ENCODE measurements around the gene NRN1L.

Gene NRN1L

GRCh38 chr16:67878232-67878631 lies 6.5 kb upstream of the NRN1L start:
- no peak overlapping the region for H3K4me3 ChIP-seq (ENCODE audit: low read depth, low read length)
- DNase-seq (ENCODE audit: low read depth), result no peak
- no peak for TF ChIP-seq CTCF (conservative IDR thresholded peaks at IDR 0.05; ENCODE audit: low read depth, low read length)

- no peak for TF ChIP-seq CTCF (conservative IDR thresholded peaks at IDR 0.05; ENCODE audit: low read depth, low read length)
- DNase-seq (ENCODE audit: low read depth), result no peak
- no peak overlapping the region for H3K4me3 ChIP-seq (ENCODE audit: low read depth, low read length)
Observed at GRCh38 chr16:67878846-67879245, 5.8 kb upstream of the NRN1L start.

- no peak overlapping the region for H3K4me3 ChIP-seq (ENCODE audit: low read depth, low read length)
- no peak for DNase-seq (ENCODE audit: low read depth)
- no peak for TF ChIP-seq CTCF (conservative IDR thresholded peaks at IDR 0.05; ENCODE audit: low read depth, low read length)
Observed at GRCh38 chr16:67879462-67879861, 5.2 kb upstream of the NRN1L start.

- DNase-seq (ENCODE audit: low read depth), result no peak
- H3K4me3 ChIP-seq (ENCODE audit: low read depth, low read length), result no peak overlapping the region
- no peak for TF ChIP-seq CTCF (conservative IDR thresholded peaks at IDR 0.05; ENCODE audit: low read depth, low read length)
Observed at GRCh38 chr16:67879936-67880335, 4.7 kb upstream of the NRN1L start.

GRCh38 chr16:67880584-67880983 lies 4.1 kb upstream of the NRN1L start:
- no peak for TF ChIP-seq CTCF (conservative IDR thresholded peaks at IDR 0.05; ENCODE audit: low read depth, low read length)
- DNase-seq (ENCODE audit: low read depth), result no peak
- H3K4me3 ChIP-seq (ENCODE audit: low read depth, low read length), result no peak overlapping the region

- no peak for DNase-seq (ENCODE audit: low read depth)
- TF ChIP-seq CTCF (conservative IDR thresholded peaks at IDR 0.05; ENCODE audit: low read depth, low read length), result no peak
- no peak overlapping the region for H3K4me3 ChIP-seq (ENCODE audit: low read depth, low read length)
Observed at GRCh38 chr16:67881621-67882161, 3.0 kb upstream of the NRN1L start.

GRCh38 chr16:67882374-67883145 lies 2.1 kb upstream of the NRN1L start:
- H3K4me3 ChIP-seq (ENCODE audit: low read depth, low read length), result no peak overlapping the region
- DNase-seq (ENCODE audit: low read depth), result no peak

More at GRCh38 chr16:67882374-67883145, 2.1 kb upstream of the NRN1L start:
- no peak for TF ChIP-seq CTCF (conservative IDR thresholded peaks at IDR 0.05; ENCODE audit: low read depth, low read length)

All from choroid plexus epithelial cell (primary cell).